Activated CD4-positive, alpha-beta T cell treated with anti-CD3 and anti-CD28 coated beads, Interleukin-10, Interleukin-2, amounts not matched to agents 100 ng/mL and 50 ng/mL, durations not matched to agents 16 hours and 8 hours (primary cell): ENCODE measurements around the gene GAREM1.
"Not testable (repeated sequence)": the region's sequence is repeated elsewhere in the genome, so short reads cannot be mapped to it uniquely, and the experiment has no call there.

Experiments
- DNase-seq: peaks from one replicate; pipeline ENCODE4 v3.0.0-alpha.2; 2020

The GAREM1 gene

GRCh38 chr18:32366586-32367538 lies 103.8 kb downstream of the GAREM1 start:
- no peak for DNase-seq

DNA sequence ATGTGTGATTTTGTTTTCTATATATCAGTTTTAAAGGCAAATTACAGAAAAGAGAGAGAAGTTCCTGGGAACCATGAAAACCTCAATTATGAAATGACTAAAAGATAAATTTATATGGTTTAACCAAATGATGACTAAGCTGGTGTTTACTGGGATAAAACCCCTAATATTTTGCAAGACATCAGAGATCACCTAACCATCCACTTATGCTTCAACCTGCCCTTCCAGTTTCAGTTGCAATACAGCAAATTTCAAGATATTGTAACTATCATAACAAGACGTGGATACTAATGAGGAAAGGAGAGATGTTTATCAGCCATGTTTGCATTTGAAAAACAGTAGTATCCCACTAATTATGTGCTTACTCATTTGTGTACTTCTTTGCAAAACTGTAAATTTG lies 108.2 kb downstream of the GAREM1 start:
- DNase-seq = peak; percentile 37

DNA sequence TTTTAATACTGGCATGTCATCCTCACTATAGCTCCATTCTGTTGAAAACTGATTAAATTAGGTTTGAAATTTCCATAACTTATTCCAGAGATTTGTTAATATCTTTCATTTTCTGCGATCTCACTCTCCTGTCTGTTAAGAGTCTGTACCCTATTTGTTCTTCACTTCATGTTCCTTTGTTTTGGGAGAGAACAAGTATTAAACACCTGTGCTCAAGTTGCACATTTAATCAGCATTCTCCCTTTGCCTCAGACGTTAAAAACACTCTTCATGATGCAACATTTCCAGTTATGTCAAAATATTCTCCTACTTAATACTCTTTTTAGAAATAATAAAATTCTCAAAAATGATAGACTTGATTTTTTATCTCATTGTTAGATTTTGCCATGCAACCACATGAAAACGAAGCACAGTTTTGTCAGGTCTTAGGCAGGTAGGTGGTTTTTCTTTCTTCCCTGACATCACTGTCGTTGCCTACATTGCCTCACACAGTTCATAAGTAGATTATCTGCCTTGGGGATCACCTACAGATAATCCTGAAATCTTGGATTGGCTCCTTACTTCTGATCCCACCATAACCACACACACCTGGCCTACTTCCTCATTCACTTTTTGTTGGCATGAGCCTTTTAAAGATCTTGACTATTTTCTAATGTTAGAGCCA lies 109.9 kb downstream of the GAREM1 start:
- peak; percentile 16 for DNase-seq

- no peak for DNase-seq
Observed at GRCh38 chr18:32358529-32358928, 112.2 kb downstream of the GAREM1 start.

GRCh38 chr18:32358075-32358474 lies 112.6 kb downstream of the GAREM1 start:
- no peak for DNase-seq

DNA sequence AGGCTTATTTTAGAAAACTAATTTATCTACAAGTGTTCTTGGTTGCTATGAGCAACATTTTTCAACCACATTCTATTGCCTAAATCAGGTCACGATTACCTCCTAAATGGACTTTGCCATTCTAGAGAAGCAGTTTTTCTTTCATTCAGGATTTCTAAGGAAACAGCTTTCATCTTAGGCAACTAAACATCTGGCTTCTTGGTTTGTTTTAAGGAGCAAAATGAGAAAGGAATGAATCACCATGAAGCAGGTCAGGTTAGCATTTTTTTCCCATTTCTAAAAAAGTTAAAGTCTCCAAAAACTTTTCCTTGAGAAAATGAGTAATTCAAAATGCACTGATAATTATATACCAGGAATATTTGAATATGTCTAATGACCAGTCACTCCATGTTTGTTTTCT lies 114.8 kb downstream of the GAREM1 start:
- no peak for DNase-seq

DNA sequence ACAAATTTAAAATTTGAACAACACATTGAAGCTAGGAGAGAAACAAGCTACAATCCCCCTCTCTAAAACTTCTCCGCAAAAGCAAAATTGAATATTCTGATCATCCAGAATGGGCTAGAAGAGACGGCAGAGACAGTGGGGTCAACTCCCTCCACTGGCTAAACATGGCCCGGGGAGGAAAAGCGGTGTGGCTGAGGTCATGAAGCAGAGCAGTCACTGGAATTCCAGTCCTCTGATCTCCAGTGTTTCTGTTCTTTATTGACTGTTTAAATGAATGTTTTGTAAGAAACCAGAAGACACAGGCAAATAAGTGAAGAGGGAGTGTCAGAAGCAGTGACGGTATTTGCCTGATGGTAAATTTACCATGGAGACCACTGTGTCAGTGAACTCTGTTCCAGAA lies 116.2 kb downstream of the GAREM1 start:
- no peak for DNase-seq

DNA sequence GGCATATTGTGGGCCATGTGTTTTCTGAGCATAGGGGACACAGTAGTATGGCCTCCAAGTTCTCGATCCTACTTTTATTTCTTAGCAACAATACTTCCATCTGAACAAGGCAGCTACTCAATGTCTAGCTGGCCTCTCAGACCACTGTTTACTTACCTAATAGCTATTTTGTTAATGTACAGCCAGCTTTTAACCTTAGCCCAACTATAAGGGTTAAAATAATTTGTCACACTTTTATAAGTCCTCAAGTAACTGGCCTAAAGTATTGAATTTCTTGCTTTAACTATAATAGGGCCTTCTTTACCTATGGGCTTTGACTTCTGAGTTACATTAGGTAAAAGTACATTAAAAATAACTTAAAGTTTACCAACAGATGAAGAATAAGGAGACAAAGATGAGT lies 117.4 kb downstream of the GAREM1 start:
- no peak for DNase-seq

GRCh38 chr18:32351032-32351431 lies 119.7 kb downstream of the GAREM1 start:
- no peak for DNase-seq

- no peak for DNase-seq
Observed at GRCh38 chr18:32349728-32350395, 120.8 kb downstream of the GAREM1 start.

- DNase-seq = no peak
Observed at GRCh38 chr18:32346671-32347070, 124.0 kb downstream of the GAREM1 start.

- DNase-seq = no peak
Observed at GRCh38 chr18:32343634-32344033, 127.0 kb downstream of the GAREM1 start.

DNA sequence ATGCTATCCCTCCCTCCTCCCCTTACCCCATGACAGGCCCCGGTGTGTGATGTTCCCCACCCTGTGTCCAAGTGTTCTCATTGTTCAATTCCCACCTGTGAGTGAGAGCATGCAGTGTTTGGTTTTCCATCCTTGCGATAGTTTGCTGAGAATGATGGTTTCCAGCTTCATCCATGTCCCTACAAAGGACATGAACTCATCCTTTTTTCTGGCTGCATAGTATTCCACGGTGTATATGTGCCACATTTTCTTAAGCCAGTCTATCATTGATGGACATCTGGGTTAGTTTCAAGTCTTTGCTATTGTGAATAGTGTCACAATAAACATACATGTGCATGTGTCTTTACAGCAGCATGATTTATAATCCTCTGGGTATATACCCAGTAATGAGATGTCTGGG lies 129.6 kb downstream of the GAREM1 start:
- DNase-seq = not testable (repeated sequence)

DNA sequence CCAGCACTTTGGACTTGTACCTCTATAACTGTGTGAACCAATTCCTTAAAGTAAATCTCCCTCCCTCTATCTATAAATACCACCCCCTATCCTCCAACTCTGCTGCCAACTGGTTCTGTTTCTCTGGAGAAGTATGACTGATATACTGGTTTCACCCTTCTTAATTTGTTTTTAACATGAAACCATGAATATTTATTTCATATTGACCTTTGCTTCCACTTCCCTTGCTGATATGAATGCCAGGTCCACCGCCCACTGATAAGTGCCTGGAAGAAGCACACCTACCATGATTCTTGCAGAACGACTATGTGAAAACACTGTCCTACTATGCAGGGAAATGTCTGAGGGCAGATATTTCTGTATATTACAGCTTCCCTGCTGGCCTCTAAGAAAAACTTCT lies 131.6 kb downstream of the GAREM1 start:
- DNase-seq = no peak

GRCh38 chr18:32337821-32338220 lies 132.9 kb downstream of the GAREM1 start:
- no peak for DNase-seq

DNA sequence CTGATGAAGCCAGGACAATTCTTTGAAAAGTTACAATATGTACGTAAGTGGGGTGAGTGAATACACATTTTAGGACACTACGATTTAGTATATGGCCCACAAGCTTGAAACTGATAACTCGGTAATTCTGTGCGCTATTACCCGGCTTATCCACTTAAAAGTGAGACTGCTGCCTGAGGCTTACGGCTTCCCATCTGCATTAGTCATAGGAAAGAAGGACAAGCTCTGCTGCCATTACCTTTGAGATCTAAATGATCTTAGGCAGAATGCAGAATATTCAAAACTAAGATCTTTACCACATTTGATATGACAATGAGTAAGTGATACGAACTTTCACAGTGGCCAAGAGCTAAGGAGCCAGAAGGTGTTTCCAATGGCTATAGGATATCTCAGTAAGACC lies 133.3 kb downstream of the GAREM1 start:
- no peak for DNase-seq

- no peak for DNase-seq
Observed at GRCh38 chr18:32335228-32335627, 135.5 kb downstream of the GAREM1 start.

DNA sequence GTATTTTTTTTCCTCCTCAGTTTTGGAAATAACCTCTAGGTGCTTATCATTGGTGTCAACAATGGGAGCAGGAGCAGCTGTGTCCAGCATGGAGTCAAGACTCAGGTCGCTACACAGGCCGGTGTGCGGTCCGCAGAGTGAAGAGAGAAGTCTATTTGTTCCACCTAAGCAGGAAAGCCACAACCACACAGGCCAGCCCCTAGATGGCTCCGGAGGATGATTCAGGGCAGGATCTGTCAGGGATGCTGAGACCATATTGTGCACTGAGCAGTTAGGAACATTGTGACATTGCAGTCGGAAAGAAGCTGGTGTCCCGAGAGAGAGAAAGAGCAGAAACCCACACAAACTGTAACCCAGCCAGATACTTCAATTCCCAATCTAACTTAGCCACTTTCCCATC lies 136.9 kb downstream of the GAREM1 start:
- no peak for DNase-seq

DNA sequence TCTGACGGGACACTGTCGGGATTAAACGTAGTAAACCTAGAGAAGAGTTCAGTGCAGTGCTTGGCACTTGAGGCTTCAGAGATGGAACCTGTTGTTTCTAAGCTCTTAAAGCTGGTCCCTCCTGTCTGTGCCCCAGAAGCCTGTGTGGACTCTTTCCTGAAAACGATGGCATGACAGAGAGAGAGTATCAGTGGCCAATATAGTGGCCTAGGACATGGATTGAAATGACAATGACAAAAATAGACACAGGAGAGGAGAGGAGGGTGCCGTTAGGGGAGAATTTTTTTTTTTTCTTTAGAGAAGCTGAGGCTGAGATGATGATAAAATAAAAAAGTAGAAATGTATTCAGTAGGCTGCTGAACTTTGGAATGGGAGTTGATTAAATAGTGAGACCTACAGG lies 138.0 kb downstream of the GAREM1 start:
- no peak for DNase-seq

DNA sequence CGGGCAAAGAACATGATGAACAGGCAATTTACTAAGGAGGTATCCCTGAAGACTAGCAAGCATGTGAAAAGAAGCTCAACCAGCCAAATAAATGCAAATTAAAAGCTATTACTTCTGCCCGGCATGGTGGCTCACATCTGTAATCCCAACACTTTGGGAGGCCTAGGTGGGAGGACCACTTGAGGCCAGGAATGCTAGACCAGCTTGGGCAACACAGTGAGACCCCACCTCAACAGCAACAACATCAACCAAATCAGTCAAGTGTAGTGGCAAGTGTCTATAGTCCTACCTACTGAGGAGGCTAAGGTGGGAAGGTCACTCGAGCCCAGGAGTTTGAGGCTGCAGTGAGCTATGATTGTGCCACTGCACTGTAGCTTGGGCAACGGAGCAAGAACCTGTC lies 141.7 kb downstream of the GAREM1 start:
- DNase-seq = no peak

DNA sequence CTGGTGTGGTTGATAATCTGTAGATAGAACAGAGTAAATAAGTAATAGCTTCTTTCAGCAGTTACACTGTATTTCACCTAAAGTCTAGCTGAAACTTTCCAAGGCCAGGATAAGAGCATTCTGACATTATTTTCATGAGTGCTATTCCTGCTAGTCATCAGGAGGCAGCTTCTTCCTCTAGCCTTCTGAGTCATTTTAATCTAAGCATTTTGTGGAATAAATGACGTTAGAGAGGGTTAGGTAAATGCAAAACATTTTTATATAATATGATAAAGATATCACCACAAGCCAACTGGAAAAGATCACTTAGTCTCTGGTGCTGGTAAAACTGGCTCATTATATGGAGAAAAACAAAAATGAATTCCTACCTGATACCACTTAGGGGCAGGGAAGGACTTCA lies 142.3 kb downstream of the GAREM1 start:
- no peak for DNase-seq

GRCh38 chr18:32326450-32327308 lies 144.0 kb downstream of the GAREM1 start:
- DNase-seq = no peak

DNA sequence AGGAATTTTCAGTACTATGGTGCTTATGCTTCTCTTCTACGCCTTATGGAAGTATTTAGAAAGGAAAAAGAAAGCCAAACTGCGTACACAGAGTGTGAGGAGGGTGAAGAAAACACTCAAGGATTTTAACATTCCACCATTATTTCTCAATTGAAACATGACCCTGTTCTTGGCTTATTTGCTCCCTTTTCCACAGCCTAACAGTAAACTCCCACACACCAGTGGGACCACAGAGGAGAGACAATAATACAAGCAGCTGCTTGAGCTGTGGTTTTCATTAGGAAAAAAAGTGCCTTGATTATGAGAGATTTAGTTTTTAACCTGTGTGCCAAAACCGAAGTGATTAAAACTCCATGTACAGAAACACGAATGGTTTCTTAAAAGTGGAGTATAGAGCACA lies 146.5 kb downstream of the GAREM1 start:
- DNase-seq = no peak
